Memory B cell (primary cell): Measurements from ENCODE around the gene KPNB1.

Experiments
- ATAC-seq: fragments of 150-1000 bp; cut with Tn5 transposase; 2 replicates; pipeline ENCODE4 v1.10.0; 2021; ENCODE audit warnings: low read depth, mild to moderate bottlenecking, moderate library complexity
- DNase-seq, 2 donors: peaks; one replicate each; pipeline ENCODE4 v3.0.0; 2022; ENCODE audit warnings: low spot score in 2 of 2
- H3K27ac Mint-ChIP-seq: one replicate; pipeline ENCODE4 v1.8.0; 2022; ENCODE audit warnings: mild to moderate bottlenecking, moderate library complexity, mixed read lengths
- H3K27me3 Mint-ChIP-seq: one replicate; pipeline ENCODE4 v1.8.0; 2022; ENCODE audit warnings: mixed read lengths
- H3K36me3 Mint-ChIP-seq: one replicate; pipeline ENCODE4 v1.8.0; 2022; ENCODE audit warnings: mild to moderate bottlenecking, mixed read lengths
- H3K4me1 Mint-ChIP-seq: one replicate; pipeline ENCODE4 v1.8.0; 2022; ENCODE audit warnings: mixed read lengths
- H3K4me3 Mint-ChIP-seq: one replicate; pipeline ENCODE4 v1.8.0; 2022; ENCODE audit warnings: mild to moderate bottlenecking, moderate library complexity, mixed read lengths
- H3K9me3 Mint-ChIP-seq: one replicate; pipeline ENCODE4 v1.8.0; 2022; ENCODE audit warnings: mixed read lengths

Gene KPNB1

DNA sequence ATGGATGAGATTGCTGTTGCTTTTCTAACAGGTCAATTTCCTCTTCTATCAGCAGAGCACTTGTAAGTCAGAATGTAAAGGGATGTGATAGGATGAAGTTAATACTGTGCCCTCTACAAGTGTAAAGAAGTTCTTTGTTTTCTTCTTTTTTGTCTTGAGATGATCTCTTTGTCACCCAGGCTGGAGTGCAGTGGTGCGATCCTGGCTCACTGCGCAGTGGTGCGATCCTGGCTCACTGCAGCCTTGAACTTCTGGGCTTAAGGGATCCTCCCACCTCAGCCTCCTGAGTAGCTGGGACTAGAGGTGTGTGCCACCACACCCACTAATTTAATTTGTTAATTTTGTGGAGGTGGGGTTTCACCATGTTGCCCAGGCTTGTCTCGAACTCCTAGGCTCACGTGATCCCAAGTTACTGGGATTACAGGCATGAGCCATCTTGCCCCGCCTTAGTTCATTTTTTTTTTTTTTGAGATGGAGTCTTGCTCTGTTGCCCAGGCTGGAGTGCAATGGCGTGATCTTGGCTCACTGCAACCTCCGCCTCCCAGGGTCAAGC lies 21.6 kb upstream of the KPNB1 start:
- Mint-ChIP-seq H3K27me3 (no peaks in the 10 kb centered on the region), H3K9me3 (no peaks in the 10 kb centered on the region), H3K4me1 (no peaks in the 10 kb centered on the region), H3K27ac (no peak overlapping the region), H3K4me3 (no peak overlapping the region), H3K36me3 (peaks cover 7% of the 10 kb centered on the region)
- ATAC-seq (no peak), DNase-seq (no peak)

DNA sequence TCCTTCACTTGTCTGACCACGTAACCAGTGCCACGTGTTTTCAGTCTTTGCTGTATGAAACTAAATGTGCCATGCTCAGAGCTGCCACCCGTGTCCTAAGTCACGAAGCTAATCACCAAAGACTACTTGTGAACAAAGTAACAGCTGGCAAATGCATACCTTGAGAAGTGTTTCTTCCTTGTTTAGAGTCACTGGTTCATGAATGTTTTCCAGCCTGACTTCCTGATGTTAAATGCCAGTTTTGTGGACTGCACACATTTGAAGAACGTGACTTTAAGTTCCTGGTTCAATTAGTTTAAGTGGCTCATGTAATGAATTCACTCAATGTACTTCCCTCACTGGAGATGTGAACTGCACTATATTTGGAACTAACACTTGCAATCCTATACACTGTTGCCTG lies 19.9 kb upstream of the KPNB1 start:
- H3K36me3 Mint-ChIP-seq, result peaks cover 3% of the 10 kb centered on the region
- ATAC-seq (no peak), DNase-seq (no peak)
- no peaks in the 10 kb centered on the region for H3K9me3 Mint-ChIP-seq
- H3K4me1 Mint-ChIP-seq, result no peaks in the 10 kb centered on the region
- no peak overlapping the region for H3K4me3 Mint-ChIP-seq
- no peaks in the 10 kb centered on the region for H3K27me3 Mint-ChIP-seq
- H3K27ac Mint-ChIP-seq, result no peak overlapping the region

DNA sequence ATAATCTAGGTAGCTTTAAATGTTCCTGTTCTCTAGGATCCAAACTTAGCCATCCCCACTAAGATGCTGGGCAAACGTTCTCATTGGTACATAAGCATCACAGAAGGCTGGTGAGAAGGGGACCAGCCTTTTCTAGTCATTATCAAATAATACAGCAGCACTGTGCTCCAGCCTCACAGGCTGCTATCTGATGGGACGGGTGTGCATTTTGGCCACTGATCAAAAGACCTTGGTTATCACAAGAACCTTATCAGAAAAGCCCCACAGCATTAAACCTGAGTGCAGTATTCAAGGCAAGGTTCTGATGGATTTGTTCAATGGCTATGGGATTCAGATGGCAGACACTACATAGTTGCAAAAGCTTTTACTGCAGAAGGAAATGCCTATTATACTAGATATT lies 19.1 kb upstream of the KPNB1 start:
- no peaks in the 10 kb centered on the region for H3K4me1 Mint-ChIP-seq
- H3K36me3 Mint-ChIP-seq, result peaks cover 5% of the 10 kb centered on the region
- no peak overlapping the region for H3K27ac Mint-ChIP-seq
- no peak for DNase-seq
- H3K27me3 Mint-ChIP-seq, result no peaks in the 10 kb centered on the region
- ATAC-seq, result no peak
- no peak overlapping the region for H3K4me3 Mint-ChIP-seq
- no peaks in the 10 kb centered on the region for H3K9me3 Mint-ChIP-seq

DNA sequence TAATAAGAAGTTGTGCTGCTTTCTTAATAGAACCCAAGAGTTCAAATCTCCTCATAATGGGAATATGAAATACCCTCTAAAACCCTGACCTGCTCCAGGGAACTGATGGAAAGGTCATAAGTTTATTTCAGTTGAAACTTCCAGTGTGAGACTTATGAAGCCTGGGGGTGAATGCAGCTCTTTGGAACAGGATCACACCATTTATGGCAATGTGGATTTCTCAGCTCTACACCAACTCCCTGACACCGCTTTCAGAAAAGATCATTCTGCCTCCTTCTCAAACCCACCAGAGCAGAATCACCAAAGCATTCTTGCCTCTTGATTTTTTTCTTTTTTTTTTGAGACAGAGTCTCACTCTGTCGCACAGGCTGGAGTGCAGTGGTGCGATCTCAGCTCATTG lies 16.7 kb upstream of the KPNB1 start:
- DNase-seq (no peak), ATAC-seq (no peak)
- Mint-ChIP-seq H3K27ac (no peak overlapping the region), H3K27me3 (no peaks in the 10 kb centered on the region), H3K9me3 (no peaks in the 10 kb centered on the region), H3K36me3 (peaks cover 5% of the 10 kb centered on the region), H3K4me3 (no peak overlapping the region), H3K4me1 (no peaks in the 10 kb centered on the region)

DNA sequence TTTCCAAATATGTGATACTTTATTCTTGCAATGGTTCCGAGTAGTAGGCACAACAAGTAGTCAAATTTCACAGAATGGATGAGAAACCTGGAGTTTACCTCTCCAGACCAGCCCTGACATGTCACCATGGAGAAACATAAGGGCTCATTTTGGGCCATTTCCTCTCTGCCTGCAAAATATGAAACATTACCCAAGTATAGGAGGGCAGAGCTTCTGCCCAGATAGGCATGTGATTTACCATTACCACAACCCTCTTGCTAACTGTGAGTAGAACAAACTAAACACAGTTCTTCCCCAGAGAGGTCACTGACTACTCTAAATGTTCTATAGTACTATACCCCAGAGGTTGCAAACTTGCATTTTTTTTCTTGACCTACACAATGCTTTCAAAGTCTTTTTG lies 15.7 kb upstream of the KPNB1 start:
- Mint-ChIP-seq H3K27me3 (no peaks in the 10 kb centered on the region), H3K9me3 (no peaks in the 10 kb centered on the region), H3K4me1 (no peaks in the 10 kb centered on the region), H3K4me3 (no peak overlapping the region), H3K27ac (no peak overlapping the region), H3K36me3 (peaks cover 5% of the 10 kb centered on the region)
- ATAC-seq (no peak), DNase-seq (no peak)

DNA sequence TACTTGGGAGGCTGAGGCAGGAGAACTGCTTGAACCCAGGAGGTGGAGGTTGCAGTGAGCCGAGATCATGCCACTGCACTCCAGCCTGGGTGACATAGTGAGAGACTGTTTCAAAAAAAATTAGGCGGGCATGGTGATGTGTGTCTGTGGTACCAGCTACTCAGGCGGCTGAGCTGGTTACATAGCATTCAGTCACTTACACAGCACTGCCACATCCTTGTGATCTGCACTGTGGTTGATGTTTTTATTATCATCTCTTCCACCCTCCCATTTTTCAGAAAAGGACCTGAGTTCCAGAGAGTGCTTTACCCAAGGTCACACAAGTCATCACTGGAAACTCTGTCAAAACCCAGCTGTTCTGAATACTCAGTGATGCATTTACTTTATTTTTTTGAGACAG lies 14.8 kb upstream of the KPNB1 start:
- DNase-seq (no peak), ATAC-seq (no peak)
- H3K36me3 Mint-ChIP-seq, result peaks cover 5% of the 10 kb centered on the region
- no peaks in the 10 kb centered on the region for H3K27me3 Mint-ChIP-seq
- H3K9me3 Mint-ChIP-seq, result no peaks in the 10 kb centered on the region
- no peak overlapping the region for H3K27ac Mint-ChIP-seq
- H3K4me3 Mint-ChIP-seq, result no peak overlapping the region
- no peaks in the 10 kb centered on the region for H3K4me1 Mint-ChIP-seq

DNA sequence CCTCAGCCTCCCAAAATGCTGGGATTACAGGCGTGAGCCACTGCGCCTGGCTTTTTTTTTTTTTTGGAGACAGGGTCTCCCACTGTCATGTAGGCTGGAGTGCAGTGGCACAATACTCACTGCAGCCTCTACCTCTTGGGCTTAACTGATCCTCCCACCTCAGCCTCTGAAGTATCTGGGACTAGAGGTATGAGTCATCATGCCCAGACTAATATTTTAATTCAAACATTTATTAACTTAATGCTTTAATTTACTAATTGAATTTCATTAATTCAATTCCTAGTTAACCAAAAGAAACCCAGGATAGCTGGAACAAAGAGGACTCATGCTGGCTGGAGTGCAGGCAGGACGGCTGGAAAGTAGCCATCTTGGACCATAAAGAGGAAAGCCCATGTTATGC lies 14.0 kb upstream of the KPNB1 start:
- DNase-seq, result no peak
- Mint-ChIP-seq H3K36me3 (peaks cover 5% of the 10 kb centered on the region), H3K4me1 (no peaks in the 10 kb centered on the region), H3K27ac (no peak overlapping the region), H3K27me3 (no peaks in the 10 kb centered on the region), H3K9me3 (no peaks in the 10 kb centered on the region), H3K4me3 (no peak overlapping the region)
- no peak for ATAC-seq

DNA sequence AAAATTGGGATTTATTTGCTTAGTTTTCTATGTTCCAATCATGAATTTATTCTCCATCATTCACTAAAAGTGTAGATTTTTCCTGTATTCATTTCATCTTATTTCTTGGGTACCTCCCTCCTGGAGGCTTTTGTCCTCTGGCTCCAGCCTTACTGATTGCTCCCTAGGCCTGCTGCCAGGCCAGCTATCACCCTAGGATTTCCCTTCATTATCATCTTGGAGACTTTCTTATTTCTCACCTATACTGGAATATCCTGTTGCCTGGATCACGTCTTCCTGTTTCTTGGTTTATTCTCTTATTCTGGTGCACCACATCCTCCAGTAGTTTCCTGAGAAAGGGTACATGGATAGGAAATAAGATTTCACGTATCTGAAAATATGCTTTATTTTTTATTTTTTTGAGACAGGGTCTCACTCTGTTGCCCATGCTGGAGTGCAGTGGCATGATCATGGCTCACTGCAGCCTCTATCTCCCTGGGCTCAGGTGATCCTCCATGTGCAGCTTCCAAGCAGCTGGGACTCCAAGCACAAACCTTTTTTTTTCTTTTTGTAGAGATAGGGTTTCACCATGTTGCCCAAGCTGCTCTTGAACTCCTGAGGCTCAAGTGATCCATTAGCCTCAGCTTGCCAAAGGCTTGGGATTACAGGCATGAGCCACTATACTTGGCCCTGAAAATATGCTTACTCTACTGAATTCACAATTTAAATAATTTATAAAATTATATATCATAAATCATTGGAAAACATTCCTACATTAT lies 13.3 kb upstream of the KPNB1 start:
- H3K27me3 Mint-ChIP-seq, result no peaks in the 10 kb centered on the region
- ATAC-seq (no peak), DNase-seq (no peak)
- no peak overlapping the region for H3K27ac Mint-ChIP-seq
- peaks cover 2% of the 10 kb centered on the region for H3K36me3 Mint-ChIP-seq
- H3K4me1 Mint-ChIP-seq, result no peaks in the 10 kb centered on the region
- H3K9me3 Mint-ChIP-seq, result no peaks in the 10 kb centered on the region
- no peak overlapping the region for H3K4me3 Mint-ChIP-seq

DNA sequence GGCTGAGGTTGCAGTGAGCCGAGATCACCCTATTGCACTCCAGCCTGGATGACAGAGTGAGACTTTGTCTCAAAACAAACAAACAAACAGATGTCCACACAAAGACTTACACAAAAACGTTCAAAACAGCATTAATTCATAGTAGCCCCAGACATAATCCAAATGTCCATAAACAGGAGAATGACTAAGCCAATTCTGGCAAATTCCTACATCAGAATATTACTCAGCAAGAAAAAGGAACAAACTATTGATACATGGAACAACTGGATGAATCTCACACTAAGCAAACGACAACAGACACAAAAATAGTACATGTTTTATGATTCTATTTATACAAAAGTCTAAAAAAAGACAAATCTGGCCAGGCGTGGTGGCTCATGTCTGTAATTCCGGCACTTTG lies 10.8 kb upstream of the KPNB1 start:
- Mint-ChIP-seq H3K4me3 (no peak overlapping the region), H3K27ac (no peak overlapping the region)

DNA sequence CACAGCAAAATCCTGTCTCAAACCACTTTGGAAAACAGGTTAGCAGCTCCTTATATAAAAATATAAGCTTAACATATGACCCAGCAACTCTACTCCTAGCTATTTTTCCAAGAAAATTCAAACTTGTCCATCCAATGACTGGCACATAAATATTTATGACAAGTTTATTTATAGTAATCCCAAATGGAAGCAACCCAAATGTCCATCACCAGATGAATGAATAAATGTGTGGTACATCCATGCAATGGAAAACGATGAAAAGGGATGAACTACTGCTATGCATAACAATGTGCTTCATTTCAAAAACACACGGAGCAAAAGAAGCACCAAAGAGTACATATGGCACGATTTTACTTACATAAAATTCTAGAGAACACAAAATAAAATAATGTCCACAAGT lies 9.6 kb upstream of the KPNB1 start:
- H3K36me3 Mint-ChIP-seq, result no peaks in the 10 kb centered on the region
- DNase-seq (no peak), ATAC-seq (no peak)
- H3K27me3 Mint-ChIP-seq, result no peaks in the 10 kb centered on the region
- no peaks in the 10 kb centered on the region for H3K9me3 Mint-ChIP-seq
- H3K4me1 Mint-ChIP-seq, result peaks cover 7% of the 10 kb centered on the region
- H3K4me3 Mint-ChIP-seq, result no peak overlapping the region
- no peak overlapping the region for H3K27ac Mint-ChIP-seq

More for the DNA sequence above, 10.8 kb upstream of the KPNB1 start:
- no peaks in the 10 kb centered on the region for H3K9me3 Mint-ChIP-seq
- DNase-seq (no peak), ATAC-seq (no peak)
- H3K4me1 Mint-ChIP-seq, result peaks cover 2% of the 10 kb centered on the region
- H3K27me3 Mint-ChIP-seq, result no peaks in the 10 kb centered on the region
- peaks cover 2% of the 10 kb centered on the region for H3K36me3 Mint-ChIP-seq

DNA sequence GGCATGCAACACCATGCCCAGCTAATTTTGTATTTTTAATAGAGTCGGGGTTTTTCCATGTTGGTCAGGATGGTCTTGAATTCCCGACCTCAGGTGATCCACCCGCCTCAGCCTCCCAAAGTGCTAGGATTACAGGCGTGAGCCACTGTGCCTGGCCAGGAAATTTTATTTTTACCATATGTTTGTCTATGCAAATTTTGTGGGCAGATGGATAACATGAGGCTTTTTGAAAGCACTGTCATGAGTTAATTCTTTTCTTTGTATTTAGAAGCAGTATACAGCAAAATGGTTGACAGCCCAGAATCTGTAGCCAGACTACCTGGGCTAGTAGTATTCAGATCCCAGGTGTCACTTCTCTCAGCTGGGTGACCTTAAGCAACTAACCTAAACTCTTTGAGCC lies 8.5 kb upstream of the KPNB1 start:
- Mint-ChIP-seq H3K4me3 (no peak overlapping the region), H3K4me1 (peaks cover 7% of the 10 kb centered on the region), H3K36me3 (no peaks in the 10 kb centered on the region), H3K9me3 (no peaks in the 10 kb centered on the region), H3K27ac (no peak overlapping the region), H3K27me3 (no peaks in the 10 kb centered on the region)
- no peak for ATAC-seq
- DNase-seq, result no peak

DNA sequence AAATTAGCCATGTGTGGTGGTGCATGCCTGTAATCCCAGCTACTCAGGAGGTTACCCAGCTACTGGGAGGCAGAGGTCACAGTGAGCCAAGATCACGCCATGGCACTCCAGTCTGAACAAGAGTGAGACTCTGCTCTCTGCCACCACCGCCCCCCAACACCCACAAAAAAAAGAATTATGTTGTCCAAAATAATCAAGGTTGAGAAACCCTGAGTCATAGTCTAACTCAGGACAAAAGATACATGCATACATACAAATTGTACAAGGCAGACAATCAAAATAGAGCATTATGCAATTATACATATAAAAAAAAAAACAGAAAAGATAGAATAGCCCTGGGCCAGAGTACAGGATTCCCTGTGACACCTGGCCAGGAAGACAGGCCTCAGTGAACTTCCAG lies 6.6 kb upstream of the KPNB1 start:
- no peak for ATAC-seq
- peaks cover 7% of the 10 kb centered on the region for H3K4me1 Mint-ChIP-seq

DNA sequence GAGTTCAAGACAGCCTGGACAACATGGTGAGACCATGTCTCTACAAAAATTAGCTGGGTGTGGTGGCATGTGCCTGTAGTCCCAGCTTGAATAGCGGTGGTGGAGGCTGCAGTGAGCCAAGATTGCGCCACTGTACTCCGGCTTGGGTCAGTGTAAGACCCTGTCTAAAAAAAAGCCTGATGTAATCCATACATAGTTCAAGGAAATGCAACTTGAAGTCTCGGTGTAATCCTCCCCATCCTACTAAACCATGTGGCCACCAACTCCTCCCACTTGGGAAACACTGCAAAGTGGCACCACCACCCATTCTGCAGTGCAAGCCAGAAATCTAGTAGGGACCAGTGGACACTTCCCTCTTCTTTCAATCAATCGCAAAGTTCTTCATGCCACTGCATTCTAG lies 5.4 kb upstream of the KPNB1 start:
- no peaks in the 10 kb centered on the region for H3K36me3 Mint-ChIP-seq
- no peaks in the 10 kb centered on the region for H3K9me3 Mint-ChIP-seq
- peak overlapping the region; percentile 7 for H3K27ac Mint-ChIP-seq
- DNase-seq, result no peak
- ATAC-seq, result no peak
- H3K4me3 Mint-ChIP-seq, result no peak overlapping the region
- no peaks in the 10 kb centered on the region for H3K27me3 Mint-ChIP-seq
- peaks cover 10% of the 10 kb centered on the region for H3K4me1 Mint-ChIP-seq

More for the DNA sequence above, 6.6 kb upstream of the KPNB1 start:
- Mint-ChIP-seq H3K36me3 (no peaks in the 10 kb centered on the region), H3K4me3 (no peak overlapping the region), H3K9me3 (no peaks in the 10 kb centered on the region), H3K27me3 (no peaks in the 10 kb centered on the region), H3K27ac (no peak overlapping the region)
- DNase-seq, result no peak

DNA sequence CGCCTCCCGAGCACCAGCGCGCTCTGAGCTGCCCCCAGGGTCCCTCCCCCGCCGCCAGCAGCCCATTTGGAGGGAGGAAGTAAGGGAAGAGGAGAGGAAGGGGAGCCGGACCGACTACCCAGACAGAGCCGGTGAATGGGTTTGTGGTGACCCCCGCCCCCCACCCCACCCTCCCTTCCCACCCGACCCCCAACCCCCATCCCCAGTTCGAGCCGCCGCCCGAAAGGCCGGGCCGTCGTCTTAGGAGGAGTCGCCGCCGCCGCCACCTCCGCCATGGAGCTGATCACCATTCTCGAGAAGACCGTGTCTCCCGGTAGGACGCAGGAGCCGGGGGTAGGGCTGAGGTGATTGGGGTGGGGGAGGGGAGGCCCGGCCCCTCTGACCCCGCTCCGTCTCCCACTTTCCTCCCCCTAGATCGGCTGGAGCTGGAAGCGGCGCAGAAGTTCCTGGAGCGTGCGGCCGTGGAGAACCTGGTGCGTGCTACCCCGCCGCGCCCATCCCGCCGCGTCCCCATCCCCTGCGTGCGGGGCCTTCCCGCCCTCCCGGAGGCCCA lies 329 bp downstream of the KPNB1 start:
- Mint-ChIP-seq H3K27ac (peak overlapping the region; percentile 87), H3K4me1 (peaks cover 30% of the 10 kb centered on the region), H3K27me3 (no peaks in the 10 kb centered on the region), H3K36me3 (peaks cover 18% of the 10 kb centered on the region), H3K9me3 (no peaks in the 10 kb centered on the region), H3K4me3 (peak overlapping the region; percentile 97)
- no peak for DNase-seq
- peak; percentile 7 for ATAC-seq
